GM19395 (cell line): ENCODE results near the gene NDUFV1.
A peak's percentile ranks its signal among the peaks of the same experiment; 100 is the strongest.
"Not testable (repeated sequence)": the region's sequence is repeated elsewhere in the genome, so short reads cannot be mapped to it uniquely, and the experiment has no call there.

Experiments
- ATAC-seq: cut with Tn5 transposase; IDR thresholded peaks from one replicate; pipeline ENCODE4 v1.9.1; 2021; ENCODE audit warnings: mild to moderate bottlenecking, moderate library complexity; ENCODE audit not compliant: unreplicated experiment

Gene NDUFV1

DNA sequence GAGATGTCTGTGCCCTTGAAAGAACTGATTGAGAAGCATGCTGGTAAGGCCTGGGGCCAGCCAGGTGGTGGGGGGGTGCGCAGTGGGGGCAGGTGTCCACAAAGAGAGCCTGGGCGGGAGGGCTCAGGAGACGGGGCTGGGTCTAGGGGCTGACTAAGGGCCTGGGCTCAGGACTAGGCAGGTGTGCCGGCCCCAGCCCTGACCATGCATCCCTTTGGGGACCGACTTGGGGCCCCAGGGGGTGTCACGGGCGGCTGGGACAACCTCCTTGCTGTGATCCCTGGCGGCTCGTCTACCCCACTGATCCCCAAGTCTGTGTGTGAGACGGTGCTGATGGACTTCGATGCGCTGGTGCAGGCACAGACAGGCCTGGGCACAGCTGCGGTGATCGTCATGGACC lies 4.4 kb downstream of the NDUFV1 start:
- ATAC-seq, result no peak

DNA sequence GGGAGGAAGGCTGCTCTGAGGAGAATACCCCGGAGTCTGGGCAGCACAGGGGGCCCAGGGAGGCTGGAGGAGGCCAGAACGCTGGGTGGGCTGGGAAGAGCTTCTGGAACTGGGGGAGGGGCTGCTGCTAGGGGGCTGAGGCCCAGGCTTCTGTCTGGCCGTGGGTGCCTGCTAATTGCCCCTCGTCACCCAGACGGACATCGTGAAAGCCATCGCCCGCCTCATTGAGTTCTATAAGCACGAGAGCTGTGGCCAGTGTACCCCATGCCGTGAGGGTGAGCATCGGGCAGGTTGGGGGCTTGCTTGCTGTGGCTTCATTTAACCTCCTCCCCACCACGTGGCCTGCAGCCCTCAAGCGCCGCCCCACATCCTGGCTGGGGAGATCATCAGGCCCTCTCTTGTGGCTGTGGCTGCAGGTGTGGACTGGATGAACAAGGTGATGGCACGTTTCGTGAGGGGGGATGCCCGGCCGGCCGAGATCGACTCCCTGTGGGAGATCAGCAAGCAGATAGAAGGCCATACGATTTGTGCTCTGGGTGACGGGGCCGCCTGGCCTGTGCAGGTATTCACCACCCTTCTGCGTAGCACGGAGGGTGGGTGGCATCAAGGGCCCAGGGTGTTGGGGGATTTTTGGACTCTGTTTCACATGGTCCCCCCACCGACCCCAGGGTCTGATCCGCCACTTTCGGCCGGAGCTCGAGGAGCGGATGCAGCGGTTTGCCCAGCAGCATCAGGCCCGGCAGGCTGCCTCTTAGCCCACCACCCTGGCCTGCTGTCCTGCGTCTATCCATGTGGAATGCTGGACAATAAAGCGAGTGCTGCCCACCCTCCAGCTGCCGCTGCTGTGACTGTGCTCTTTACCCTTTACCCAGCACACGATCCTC lies 5.2 kb downstream of the NDUFV1 start:
- ATAC-seq, result no peak

DNA sequence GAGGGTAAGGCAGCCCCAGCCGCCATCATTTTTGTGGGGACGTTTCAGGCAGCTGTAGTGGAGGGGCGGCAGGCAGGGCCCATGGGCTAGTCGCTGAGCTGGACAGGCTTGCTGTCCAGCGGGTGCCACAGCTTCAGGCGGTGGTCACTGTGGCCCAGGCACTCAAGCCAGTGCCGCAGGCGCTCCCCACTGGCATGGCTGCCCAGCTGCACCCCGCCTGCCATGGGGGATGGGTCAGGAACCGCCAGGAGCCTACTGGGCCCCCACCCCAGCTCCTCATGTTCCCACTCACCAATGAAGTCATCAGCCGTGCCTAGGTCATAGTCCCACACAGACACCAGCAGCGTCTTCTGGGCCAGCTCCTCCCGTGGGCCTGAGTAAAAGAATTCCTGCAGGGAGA lies 6.0 kb downstream of the NDUFV1 start:
- ATAC-seq, result no peak

DNA sequence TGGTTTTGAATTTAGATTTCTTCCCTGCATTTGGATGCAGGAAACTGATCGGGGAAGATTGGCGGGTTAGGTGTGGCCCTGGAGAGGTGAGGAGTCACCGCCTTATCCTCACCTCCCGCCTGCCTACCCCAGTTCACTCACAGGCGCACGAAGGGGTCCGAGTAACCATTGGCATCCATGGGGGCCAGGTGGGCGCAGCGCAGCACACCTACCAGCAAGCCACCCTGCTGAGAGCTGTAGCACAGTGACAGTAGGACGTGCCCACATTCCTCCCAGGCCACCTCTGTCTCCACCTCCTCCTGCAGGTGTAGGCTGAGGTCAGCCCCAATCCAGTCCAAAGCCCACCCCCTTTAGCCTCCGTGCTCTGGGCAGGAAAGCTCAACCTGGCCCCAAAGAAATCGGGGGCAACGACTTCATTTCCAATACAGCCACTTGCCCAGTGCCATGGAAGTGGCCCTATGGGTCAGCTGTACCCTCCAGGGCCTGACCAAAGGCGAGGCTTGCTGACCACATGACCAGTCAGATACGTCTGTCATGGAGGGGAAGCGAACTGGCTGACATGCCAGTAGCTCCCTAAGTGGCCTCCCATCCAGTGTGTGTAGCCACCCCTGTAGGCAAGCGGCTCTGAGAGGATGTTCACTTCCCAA lies 6.7 kb downstream of the NDUFV1 start:
- ATAC-seq, result no peak

DNA sequence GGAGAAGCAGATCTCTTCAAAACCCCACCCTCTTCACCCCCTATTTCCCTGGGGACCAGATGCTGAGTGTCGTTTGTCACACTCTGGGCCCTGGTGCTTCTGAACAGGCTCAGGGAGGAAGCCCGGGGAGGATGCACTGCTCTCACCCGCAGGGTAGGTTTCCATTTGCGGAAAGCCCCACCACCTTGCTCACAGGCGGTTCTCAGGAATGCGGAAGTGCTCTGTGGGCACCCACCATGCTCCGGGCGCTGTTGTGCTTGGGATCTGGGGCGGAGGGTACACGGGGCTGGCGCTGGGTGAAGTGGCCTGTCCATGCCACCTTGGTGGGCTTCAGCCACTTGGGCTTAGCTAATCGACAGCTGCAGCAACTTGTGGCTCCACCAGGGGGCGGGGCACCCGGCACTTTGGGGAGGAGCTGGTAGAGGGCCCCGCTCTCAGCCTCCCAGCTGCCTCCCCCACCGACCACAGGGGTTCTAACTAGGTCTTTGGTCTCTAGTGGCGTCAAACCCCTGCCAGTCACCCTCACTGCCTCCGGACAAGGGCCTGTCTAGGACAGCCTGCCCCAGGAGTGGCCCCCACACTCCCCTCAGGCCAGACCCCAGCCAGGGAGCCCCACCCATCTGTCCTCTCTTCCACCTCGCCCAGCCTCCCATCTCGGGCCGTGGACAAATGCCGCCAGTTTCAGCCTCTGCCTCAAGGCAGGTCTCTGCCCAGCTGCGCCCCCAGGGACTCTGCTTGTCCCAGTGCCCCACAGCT lies 7.4 kb downstream of the NDUFV1 start:
- ATAC-seq, result peak; percentile 80

DNA sequence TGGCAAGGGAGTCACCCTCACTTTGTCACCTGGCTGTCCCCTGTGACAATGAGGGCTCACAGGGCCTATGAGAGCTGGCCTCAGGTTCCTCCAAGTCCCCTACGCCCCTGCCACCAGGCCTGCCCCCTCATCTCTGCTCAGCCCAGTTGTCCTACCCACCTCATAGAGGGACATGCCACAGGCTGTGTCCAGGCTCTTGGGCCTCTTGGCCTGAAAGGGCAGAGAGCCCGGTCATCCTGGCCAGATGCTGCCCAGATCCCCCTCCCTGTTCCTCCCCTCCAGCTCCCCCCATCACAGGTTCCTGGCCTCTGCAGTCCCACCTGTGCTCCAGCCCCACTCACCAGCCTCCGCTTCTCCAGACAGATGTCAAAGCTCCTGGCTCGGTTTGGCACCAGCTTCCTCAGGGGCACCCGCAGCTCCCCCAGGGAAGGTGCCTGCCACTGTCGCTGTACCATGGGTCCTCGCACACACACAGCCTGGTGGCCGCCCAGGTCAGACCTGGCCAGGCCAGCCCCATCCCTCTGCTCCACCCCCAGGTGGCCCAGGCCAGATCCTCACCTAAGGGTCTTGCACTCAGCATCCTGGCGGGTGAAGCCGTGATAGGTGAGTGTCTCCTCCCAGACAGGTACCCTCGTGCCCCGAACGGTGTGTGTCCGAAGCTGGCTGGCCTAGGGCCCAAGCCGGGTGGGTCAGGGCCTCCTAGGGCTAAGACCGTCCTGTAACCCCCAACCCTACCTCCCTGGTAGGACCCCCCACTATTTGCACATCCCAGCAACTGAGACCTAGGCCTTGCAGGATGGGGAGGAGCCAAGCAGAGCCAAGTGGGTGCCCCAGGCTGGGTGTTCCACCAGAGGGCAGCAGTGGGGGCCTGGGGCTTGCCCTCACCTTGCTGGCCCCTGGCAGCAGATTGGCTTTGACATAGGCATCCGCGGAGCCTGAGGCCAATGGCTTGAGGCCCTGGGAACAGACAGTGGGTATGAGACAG lies 8.3 kb downstream of the NDUFV1 start:
- no peak for ATAC-seq

DNA sequence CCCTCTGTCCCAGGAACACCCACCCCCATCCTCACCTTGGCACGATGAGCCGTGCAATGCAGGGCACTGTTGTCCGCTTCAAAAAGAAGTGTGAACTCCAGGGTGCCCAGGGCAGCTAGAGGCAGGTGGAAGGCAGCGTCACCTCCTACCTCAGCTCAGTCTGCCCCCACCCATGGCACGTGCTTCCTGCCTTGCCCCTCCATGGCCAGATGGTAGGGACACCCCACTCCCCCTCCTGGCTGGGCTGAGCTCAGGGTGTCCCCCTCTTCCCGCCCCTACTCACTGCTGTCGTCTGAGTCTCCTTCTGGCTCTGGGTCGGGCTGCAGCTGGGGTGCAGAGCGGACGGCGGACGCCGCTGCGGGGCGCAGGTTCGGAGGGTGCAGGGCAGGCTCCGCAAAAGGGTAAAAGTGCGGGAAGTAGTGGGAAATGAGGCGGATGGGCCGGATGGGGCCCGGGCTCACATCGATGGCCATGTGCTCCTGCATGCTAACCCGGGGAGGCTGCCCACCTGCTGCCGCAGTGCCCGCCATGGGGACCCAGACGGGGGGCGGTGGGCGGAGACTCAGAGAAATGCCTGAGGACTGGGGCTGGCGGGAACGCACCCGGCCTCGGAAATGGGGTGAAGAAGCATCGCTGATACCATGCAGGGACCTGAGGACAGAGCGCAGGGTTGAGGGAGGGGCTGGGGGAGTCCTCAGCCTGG lies 9.1 kb downstream of the NDUFV1 start:
- ATAC-seq, result no peak

DNA sequence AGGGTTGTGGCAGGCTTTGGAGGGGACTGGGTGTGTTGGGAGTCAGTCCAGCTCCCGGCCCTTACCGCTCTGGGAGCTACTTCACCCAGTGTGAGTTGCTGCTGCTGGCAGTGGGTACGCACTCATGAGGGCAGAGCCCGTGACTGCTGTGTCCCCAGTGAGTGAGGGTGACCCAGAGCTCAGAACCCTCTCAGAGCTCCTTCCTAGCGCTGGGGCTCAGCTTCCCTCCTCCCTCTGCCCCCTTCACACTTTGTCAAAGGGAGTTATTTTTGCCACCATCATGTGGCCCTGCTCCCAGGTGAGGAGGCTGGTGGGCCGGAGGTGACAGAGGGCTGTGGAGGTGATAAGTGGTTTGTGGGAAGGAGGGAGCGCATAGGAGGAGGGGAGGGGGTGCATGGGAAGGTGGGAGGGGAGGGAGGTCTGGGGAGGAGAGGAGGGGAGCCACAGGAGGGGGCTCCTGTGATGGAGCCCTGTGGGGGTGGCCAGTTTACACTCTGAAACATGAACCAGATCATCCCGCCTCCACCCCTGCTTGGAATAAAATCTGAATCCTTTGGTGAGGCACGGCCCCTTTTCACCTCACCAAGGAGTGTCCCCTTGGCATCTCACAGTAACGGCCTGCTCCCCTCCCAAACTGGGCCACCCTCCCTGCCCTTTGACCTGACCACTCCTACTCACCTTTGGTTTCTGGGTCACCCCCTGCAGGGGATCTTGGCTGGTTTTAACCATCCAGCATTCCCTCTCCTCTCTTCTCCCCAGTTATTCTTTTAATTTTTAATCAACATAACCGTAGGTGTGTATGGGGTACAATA lies 9.9 kb downstream of the NDUFV1 start:
- ATAC-seq, result no peak

DNA sequence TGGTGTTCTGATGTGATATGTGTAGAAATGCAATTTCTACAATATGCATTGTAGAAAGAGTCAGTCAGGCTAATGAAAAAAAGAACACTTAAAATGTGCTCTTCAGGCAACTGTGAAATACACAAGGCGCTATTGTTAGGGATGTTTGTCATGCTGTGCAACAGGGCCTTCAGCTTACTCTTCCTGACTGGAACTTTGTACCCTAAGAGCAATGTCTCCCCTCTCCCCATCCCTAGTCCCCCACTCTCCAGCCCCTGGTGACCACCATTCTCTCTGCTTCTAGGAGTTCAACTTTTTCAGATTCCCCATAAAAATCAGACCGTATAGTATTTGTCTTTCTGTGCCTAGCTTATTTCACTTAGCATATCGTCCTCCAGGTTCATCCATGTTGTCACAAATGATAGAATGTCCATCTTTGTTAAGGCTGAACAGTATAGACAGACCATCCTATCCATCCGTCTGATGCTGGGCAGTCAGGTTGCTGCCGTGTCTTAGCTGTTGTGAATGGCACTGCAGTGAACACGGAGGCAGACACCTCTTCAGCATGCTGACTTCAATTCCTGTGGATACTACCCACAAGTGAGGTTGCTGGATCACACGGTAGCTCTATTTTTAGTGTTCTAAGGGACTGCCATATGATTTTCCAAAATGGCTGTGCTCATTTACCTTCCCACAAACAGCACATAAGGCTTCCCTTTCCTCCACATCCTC lies 10.7 kb downstream of the NDUFV1 start:
- ATAC-seq, result no peak

DNA sequence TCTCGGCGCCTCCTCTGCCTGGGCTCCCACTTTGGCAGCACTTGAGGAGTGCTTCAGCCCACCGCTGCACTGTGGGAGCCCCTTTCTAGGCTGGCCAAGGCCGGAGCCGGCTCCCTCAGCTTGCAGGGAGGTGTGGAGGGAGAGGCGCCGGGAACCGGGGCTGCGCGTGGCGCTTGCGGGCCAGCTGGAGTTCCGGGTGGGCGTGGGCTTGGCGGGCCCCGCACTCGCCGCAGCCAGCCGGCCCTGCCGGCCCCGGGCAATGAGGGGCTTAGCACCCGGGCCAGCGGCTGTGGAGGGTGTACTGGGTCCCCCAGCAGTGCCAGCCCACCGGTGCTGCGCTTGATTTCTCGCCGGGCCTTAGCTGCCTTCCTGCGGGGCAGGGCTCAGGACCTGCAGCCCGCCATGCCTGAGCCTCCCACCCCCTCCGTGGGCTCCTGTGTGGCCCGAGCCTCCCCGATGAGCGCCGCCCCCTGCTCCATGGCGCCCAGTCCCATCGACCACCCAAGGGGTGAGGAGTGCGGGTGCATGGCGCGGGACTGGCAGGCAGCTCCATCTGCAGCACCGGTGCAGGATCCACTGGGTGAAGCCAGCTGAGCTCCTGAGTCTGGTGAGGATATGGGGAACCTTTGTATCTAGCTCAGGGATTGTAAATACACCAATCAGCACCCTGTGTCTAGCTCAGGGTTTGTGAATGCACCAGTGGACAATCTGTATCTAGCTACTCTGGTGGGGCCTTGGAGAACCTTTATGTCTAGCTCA lies 12.3 kb downstream of the NDUFV1 start:
- ATAC-seq, result not testable (repeated sequence)

DNA sequence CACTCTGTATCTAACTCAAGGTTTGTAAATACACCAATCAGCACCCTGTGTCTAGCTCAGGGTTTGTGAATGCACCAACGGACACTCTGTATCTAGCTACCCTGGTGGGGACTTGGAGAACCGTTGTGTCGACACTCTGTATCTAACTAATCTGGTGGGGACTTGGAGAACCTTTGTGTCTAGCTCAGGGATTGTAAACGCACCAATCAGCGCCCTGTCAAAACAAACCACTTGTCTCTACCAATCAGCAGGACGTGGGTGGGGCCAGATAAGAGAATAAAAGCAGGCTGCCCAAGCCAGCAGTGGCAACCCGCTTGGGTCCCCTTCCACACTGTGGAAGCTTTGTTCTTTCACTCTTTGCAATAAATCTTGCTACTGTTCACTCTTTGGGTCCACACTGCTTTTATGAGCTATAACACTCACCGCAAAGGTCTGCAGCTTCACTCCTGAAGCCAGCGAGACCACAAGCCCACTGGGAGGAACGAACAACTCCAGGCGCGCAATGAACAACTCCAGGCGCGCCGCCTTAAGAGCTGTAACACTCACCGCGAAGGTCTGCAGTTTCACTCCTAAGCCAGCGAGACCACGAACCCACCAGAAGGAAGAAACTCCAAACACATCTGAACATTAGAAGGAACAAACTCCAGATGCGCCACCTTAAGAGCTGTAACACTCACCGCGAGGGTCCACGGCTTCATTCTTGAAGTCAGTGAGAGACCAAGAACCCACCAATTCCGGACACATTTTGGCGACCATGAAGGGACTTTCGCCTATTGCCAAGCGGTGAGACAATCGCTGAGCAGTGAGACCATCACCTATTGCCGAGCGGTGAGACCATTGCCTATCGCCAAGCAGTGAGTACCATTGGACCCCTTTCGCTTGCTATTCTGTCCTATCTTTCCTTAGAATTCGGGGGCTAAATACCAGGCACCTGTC lies 13.2 kb downstream of the NDUFV1 start:
- ATAC-seq, result not testable (repeated sequence)

DNA sequence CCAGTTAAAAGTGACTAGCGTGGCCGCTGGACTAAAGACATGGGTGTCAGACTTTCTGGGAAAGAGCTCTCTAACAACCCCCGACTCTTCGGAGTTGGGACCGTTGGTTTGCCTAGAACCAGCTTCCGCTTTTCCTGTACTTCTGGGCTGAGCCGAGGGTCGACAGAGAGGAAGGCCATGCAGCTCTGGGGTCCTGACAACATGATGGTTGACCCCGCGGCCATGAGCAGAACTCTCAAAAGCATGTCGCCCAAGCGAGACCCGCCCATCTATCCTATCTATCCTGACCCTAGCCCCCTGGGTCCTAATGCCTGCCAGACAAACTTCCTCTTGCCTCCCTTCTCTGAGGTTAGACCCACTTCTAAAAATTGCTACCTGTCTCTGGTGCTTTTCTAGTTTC lies 13.9 kb downstream of the NDUFV1 start:
- not testable (repeated sequence) for ATAC-seq

DNA sequence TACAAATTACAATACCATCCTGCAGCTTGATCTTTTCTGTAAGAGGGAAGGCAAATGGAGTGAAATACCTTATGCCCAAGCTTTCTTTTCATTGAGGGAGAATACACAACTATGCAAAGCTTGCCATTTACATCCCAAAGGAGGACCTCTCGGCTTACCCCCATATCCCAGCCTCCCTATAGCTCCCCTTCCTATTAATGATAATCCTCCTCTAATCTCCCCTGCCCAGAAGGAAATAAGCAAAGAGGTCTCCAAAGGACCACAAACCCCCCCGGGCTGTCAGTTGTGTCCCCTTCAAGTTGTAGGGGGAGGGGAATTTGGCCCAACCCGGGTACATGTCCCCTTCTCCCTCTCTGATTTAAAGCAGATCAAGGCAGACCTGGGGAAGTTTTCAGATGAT lies 15.2 kb downstream of the NDUFV1 start:
- not testable (repeated sequence) for ATAC-seq

DNA sequence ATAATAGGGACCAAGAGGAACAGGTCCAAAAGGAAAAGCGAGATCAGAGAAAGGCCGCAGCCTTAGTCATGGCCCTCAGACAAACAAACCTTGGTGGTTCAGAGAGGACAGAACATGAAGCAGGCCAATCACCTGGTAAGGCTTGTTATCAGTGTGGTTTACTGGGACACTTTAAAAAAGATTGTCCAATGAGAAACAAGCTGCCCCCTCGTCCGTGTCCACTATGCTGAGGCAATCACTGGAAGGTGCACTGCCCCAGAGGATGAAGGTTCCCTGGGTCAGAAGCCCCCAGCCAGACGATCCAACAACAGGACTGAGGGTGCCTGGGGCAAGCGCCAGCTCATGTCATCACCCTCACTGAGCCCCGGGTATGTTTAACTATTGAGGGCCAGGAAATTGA lies 16.2 kb downstream of the NDUFV1 start:
- not testable (repeated sequence) for ATAC-seq

DNA sequence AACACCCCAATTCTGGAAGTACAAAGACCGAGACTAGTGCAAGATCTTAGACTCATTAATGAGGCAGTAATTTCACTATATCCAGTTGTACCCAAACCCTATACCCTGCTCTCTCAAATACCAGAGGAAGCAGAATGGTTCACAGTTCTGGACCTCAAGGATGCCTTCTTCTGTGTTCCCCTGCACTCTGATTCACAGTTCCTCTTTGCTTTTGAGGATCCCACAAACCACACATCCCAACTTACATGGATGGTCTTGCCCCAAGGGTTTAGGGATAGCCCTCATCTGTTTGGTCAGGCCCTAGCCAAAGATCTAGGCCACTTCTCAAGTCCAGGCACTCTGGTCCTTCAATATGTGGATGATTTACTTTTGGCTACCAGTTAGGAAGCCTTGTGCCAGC lies 17.1 kb downstream of the NDUFV1 start:
- not testable (repeated sequence) for ATAC-seq

DNA sequence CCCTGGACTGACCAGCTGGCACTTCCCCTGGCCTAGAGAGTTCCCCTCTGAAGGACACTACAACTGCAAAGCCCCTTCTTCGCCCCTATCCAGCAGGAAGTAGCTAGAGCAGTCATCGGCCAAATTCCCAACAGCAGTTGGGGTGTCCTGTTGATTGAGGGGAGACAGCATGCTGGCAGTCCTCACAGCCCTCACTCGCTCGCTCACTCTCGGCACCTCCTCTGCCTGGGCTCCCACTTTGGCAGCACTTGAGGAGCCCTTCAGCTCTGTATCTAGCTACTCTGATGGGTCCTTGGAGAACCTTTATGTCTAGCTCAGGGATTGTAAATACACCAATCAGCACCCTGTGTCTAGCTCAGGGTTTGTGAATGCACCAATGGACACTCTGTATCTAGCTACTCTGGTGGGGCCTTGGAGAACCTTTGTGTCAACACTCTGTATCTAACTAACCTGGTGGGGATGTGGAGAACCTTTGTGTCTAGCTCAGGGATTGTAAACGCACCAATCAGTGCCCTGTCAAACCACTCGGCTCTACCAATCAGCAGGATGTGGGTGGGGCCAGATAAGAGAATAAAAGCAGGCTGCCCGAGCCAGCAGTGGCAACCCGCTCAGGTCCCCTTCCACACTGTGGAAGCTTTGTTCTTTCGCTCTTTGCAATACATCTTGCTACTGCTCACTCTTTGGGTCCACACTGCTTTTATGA lies 19.5 kb downstream of the NDUFV1 start:
- not testable (repeated sequence) for ATAC-seq
